ENCODE results near the gene DENND4A. TPM values are rescaled to one million over a fixed set of nuclear protein-coding genes. Genes with fewer than 3 reads are reported as not detected.

The DENND4A gene
- total and polyA plus RNA-seq, 9 of the 15 experiments (the other 6 are each of a cell fraction or from before 2014, with no cell fraction given), result 6.8 to 32.3 (median 19.9) TPM

- TF ChIP-seq TOE1 (IDR thresholded peaks at IDR 0.05; ENCODE audit: borderline replicate concordance), result no peak
- no peak for TF ChIP-seq TOE1 (CRISPR knock-in tag; IDR thresholded peaks at IDR 0.05; ENCODE audit: borderline replicate concordance, low read depth)
- no peak for TF ChIP-seq POLR3G (IDR thresholded peaks at IDR 0.05; ENCODE audit: extremely low read depth, insufficient read length, insufficient replicate concordance)
- no peak for TF ChIP-seq PATZ1 (CRISPR knock-in tag; IDR thresholded peaks at IDR 0.05; ENCODE audit: borderline replicate concordance)
- TF ChIP-seq KDM2B (CRISPR knock-in tag; IDR thresholded peaks at IDR 0.05), result no peak
- peak; percentile 18; the same call in 1 of the 2 replicates for TF ChIP-seq EP400 (IDR thresholded peaks at IDR 0.05)
- TF ChIP-seq CREM (IDR thresholded peaks at IDR 0.05; ENCODE audit: low read depth), result no peak
- TF ChIP-seq ATF2 (CRISPR knock-in tag; IDR thresholded peaks at IDR 0.05), result no peak
- TF ChIP-seq ZNF311 (CRISPR knock-in tag; IDR thresholded peaks at IDR 0.05), result no peak
- no peak for TF ChIP-seq RB1 (IDR thresholded peaks at IDR 0.05; ENCODE audit: low read depth)
- TF ChIP-seq FOXA3 (CRISPR knock-in tag; conservative IDR thresholded peaks at IDR 0.05 in 1 of 2, IDR thresholded peaks at IDR 0.05 in 1 of 2), result no peak
- TF ChIP-seq CXXC5 (CRISPR knock-in tag; IDR thresholded peaks at IDR 0.05), result 0 out of 2 replicates have a peak, but pooled peaks have one; percentile 18
- TF ChIP-seq, protein P1, sequence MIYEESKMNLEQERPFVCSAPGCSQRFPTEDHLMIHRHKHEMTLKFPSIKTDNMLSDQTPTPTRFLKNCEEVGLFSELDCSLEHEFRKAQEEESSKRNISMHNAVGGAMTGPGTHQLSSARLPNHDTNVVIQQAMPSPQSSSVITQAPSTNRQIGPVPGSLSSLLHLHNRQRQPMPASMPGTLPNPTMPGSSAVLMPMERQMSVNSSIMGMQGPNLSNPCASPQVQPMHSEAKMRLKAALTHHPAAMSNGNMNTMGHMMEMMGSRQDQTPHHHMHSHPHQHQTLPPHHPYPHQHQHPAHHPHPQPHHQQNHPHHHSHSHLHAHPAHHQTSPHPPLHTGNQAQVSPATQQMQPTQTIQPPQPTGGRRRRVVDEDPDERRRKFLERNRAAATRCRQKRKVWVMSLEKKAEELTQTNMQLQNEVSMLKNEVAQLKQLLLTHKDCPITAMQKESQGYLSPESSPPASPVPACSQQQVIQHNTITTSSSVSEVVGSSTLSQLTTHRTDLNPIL (CRISPR knock-in tag; IDR thresholded peaks at IDR 0.05), result no peak
- TF ChIP-seq, protein P2, sequence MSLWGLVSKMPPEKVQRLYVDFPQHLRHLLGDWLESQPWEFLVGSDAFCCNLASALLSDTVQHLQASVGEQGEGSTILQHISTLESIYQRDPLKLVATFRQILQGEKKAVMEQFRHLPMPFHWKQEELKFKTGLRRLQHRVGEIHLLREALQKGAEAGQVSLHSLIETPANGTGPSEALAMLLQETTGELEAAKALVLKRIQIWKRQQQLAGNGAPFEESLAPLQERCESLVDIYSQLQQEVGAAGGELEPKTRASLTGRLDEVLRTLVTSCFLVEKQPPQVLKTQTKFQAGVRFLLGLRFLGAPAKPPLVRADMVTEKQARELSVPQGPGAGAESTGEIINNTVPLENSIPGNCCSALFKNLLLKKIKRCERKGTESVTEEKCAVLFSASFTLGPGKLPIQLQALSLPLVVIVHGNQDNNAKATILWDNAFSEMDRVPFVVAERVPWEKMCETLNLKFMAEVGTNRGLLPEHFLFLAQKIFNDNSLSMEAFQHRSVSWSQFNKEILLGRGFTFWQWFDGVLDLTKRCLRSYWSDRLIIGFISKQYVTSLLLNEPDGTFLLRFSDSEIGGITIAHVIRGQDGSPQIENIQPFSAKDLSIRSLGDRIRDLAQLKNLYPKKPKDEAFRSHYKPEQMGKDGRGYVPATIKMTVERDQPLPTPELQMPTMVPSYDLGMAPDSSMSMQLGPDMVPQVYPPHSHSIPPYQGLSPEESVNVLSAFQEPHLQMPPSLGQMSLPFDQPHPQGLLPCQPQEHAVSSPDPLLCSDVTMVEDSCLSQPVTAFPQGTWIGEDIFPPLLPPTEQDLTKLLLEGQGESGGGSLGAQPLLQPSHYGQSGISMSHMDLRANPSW (CRISPR knock-in tag; IDR thresholded peaks at IDR 0.05), result no peak
- no peak for TF ChIP-seq MECOM (CRISPR knock-in tag; IDR thresholded peaks at IDR 0.05)
- no peak for TF ChIP-seq NCOA4 (IDR thresholded peaks at IDR 0.05; ENCODE audit: partially characterized antibody)
- TF ChIP-seq MAX (CRISPR knock-in tag; IDR thresholded peaks at IDR 0.05), result 0 out of 2 replicates have a peak, but pooled peaks have one; percentile 33
- TF ChIP-seq ZNF174 (CRISPR knock-in tag; IDR thresholded peaks at IDR 0.05), result no peak
- TF ChIP-seq PYGO2 (tag; IDR thresholded peaks at IDR 0.05), result no peak
- TF ChIP-seq ZSCAN32 (CRISPR knock-in tag; IDR thresholded peaks at IDR 0.05), result no peak
These were observed 178.9 kb downstream of the DENND4A start (continued) for GRCh38 chr15:65612949-65613744.
